Mucosa of descending colon (tissue), 3 donors: ENCODE results near the gene BTBD10. TPM values are rescaled to one million over a fixed set of nuclear protein-coding genes. Genes with fewer than 3 reads are reported as not detected.

Experiments
- ATAC-seq: fragments of 200-7000 bp; cut with Tn5 transposase; one replicate; pipeline ENCODE4 v1.9.1; 2020; ENCODE audit warnings: mild to moderate bottlenecking, moderate library complexity
- DNase-seq, 3 donors: peaks; one replicate each; pipeline ENCODE4 v3.0.0-alpha.2; 2020
- H3K36me3 ChIP-seq: fragments of 200-600 bp; one replicate; pipeline ENCODE4 v1.8.0; 2021; ENCODE audit warnings: low read depth, mild to moderate bottlenecking
- H3K4me1 ChIP-seq: fragments of 200-600 bp; one replicate; pipeline ENCODE4 v1.8.0; 2021; ENCODE audit warnings: low read depth, mild to moderate bottlenecking
- H3K4me3 ChIP-seq: fragments of 200-600 bp; one replicate; pipeline ENCODE4 v1.8.0; 2021; ENCODE audit warnings: mild to moderate bottlenecking
- H3K9me3 ChIP-seq: fragments of 200-600 bp; one replicate; pipeline ENCODE4 v1.8.0; 2021; ENCODE audit warnings: mild to moderate bottlenecking
- CTCF ChIP-seq: fragments of 200-600 bp; IDR thresholded peaks from one replicate; pipeline ENCODE4 v1.8.0; 2022; ENCODE audit warnings: antibody characterized with exemption, mild to moderate bottlenecking
- intact Hi-C, 2 donors: fragments of 100-400 bp; cut with DNase I in 1 of 2; cut with micrococcal nuclease in 1 of 2; formaldehyde crosslinking; loops; one replicate each; pipeline versions ENCODE4 v1.11.0 to v1.11.1; 2022; cut with DNase I, micrococcal nuclease
- total RNA-seq, 3 donors: library from RNA; stranded (reverse); fragmentation: NEBNext Ultra II Directional in 2 of 3; extraction: Animal tissue kit (Norgen Biotek cat#: 25700) in 2 of 3; gene quantifications; one replicate each; pipeline versions ENCODE4 v1.2.1 to v1.2.4, GENCODE V29; 2021 to 2023
- donor health status: DM: no; HTN: no; CAD: no; lungs with moderate emphysema.
- donor health status: DM: no; HTN: no; CAD: no.
- donor health status: DM: no; HTN: yes; CAD: no.

The BTBD10 gene
- total RNA-seq, 3 donors from 2014 or later: 28.2 to 37.8 (median 29.5) TPM

- DNase-seq: no peak
- intact Hi-C loops: loop anchor here in 1 of 2 donors (10.0 kb wide), 2 partner anchors 135 to 375 kb away; no protein-coding TSS in a partner anchor
- no peaks in the 10 kb centered on the region for H3K36me3 ChIP-seq
- ATAC-seq: no peak
- H3K9me3 ChIP-seq: no peaks in the 10 kb centered on the region
- H3K4me3 ChIP-seq: no peak overlapping the region
- H3K4me1 ChIP-seq: peaks cover 8% of the 10 kb centered on the region
- TF ChIP-seq CTCF: no peak
These were observed 113.4 kb downstream of the BTBD10 start for GRCh38 chr11:13349581-13349980.

- ATAC-seq: no peak
- intact Hi-C loops: loop anchor here in 1 of 2 donors (10.0 kb wide), 2 partner anchors 134 to 374 kb away; no protein-coding TSS in a partner anchor
- no peak for DNase-seq
- peaks cover 8% of the 10 kb centered on the region for H3K4me1 ChIP-seq
- H3K9me3 ChIP-seq: no peaks in the 10 kb centered on the region
- H3K36me3 ChIP-seq: no peaks in the 10 kb centered on the region
- TF ChIP-seq CTCF: no peak
- H3K4me3 ChIP-seq: no peak overlapping the region
These were observed 114.0 kb downstream of the BTBD10 start for GRCh38 chr11:13349046-13349445.

- intact Hi-C loops: loop anchor here in 1 of 2 donors (10.0 kb wide), 2 partner anchors 134 to 374 kb away; no protein-coding TSS in a partner anchor
- H3K36me3 ChIP-seq: no peaks in the 10 kb centered on the region
- peaks cover 8% of the 10 kb centered on the region for H3K4me1 ChIP-seq
- no peaks in the 10 kb centered on the region for H3K9me3 ChIP-seq
- DNase-seq (no peak), ATAC-seq (no peak)
- H3K4me3 ChIP-seq: no peak overlapping the region
- no peak for TF ChIP-seq CTCF
These were observed 114.7 kb downstream of the BTBD10 start for GRCh38 chr11:13348305-13348704.

GRCh38 chr11:13347901-13348300, 115.1 kb downstream of the BTBD10 start:
- Histone ChIP-seq H3K4me3 (no peak overlapping the region), H3K9me3 (no peaks in the 10 kb centered on the region), H3K36me3 (no peaks in the 10 kb centered on the region), H3K4me1 (peaks cover 8% of the 10 kb centered on the region)
- ATAC-seq (peak; percentile 54), DNase-seq (no peak)
- intact Hi-C loops: loop anchor here in 1 of 2 donors (10.0 kb wide), 2 partner anchors 133 to 373 kb away; no protein-coding TSS in a partner anchor
- TF ChIP-seq CTCF: no peak

- Histone ChIP-seq H3K4me1 (peaks cover 8% of the 10 kb centered on the region), H3K4me3 (no peak overlapping the region), H3K9me3 (no peaks in the 10 kb centered on the region), H3K36me3 (no peaks in the 10 kb centered on the region)
- TF ChIP-seq CTCF: no peak
- intact Hi-C loops: loop anchor here in 1 of 2 donors (10.0 kb wide), 2 partner anchors 132 to 372 kb away; no protein-coding TSS in a partner anchor
- ATAC-seq (no peak), DNase-seq (no peak)
These were observed 116.6 kb downstream of the BTBD10 start for GRCh38 chr11:13346470-13346869.
